ENCODE measurements around the gene MYPOP. TPM values are rescaled to one million over a fixed set of nuclear protein-coding genes. Genes with fewer than 3 reads are reported as not detected.

MYPOP gene
- total RNA-seq (ENCODE audit: insufficient read depth, low replicate concordance), result not detected

- DNase-seq (ENCODE audit: low spot score), result peak; percentile 18
Observed at GRCh38 chr19:45901912-45902650, at the start of gene MYPOP. Gene MYPOP, minus strand, starts transcription at chr19:45902613. Its CDS starts 840 bp downstream, at chr19:45901773.

- no peak for DNase-seq (ENCODE audit: low spot score)
Observed at GRCh38 chr19:45947926-45948325, 45.5 kb upstream of the MYPOP start.

- DNase-seq (ENCODE audit: low spot score), result no peak
Observed at GRCh38 chr19:45940515-45940805, 38.0 kb upstream of the MYPOP start.

GRCh38 chr19:45939792-45940514 is 37.5 kb upstream of the MYPOP start:
- DNase-seq (ENCODE audit: low spot score), result no peak

GRCh38 chr19:45938733-45939319 is 36.4 kb upstream of the MYPOP start:
- DNase-seq (ENCODE audit: low spot score), result no peak

DNA sequence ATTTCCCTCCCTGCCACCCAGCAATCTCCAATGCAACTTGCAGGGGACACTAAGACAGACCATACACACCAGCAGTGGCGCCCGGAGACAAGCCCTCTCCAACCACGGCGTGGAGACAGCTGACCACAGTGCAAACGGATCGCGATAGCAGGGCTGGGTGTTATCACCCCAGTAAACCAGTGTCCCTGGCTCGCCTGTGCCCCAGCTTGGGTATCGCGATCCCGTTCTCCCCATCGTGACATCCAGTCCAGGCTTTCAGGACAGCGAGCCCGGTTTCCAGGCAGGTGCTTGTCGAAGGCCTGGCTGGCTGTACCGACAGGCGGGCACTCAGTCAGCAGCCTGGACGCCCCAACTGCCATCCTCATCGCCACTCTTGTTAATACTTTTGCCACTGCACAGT is 32.9 kb upstream of the MYPOP start:
- no peak for DNase-seq (ENCODE audit: low spot score)

DNA sequence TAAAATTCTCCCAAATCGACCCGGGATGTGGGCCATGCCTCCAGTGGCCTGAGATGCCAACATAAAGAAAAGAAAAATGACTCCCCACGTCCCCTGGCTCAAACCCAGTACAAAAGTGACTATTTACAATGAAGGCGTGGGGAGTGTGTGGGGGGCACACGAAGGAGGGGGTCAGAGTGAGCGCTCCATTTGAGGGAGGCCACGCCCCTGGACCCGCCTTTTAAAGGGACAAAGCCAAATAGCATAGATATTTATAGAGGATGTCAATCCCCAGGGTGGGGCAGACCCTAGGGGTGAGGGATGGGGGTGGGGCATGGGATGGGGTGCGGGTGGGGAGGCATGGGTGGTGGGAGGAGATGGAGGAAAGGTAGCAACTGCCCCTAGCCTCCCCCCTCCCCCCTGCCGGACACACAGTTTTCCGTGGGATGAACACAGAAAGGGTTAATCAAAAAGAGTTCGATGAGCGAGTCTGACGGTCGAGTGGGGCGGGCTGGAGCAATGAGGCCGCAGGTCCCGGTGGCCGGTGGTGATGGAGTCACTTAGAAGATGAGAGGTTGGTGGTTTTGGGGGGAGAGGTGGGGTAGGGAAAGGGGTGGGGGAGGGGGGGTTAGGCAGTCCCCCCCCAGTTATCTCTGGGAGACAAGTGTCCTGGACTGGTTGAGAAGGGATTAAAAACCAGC is 32.3 kb upstream of the MYPOP start:
- no peak for DNase-seq (ENCODE audit: low spot score)

DNA sequence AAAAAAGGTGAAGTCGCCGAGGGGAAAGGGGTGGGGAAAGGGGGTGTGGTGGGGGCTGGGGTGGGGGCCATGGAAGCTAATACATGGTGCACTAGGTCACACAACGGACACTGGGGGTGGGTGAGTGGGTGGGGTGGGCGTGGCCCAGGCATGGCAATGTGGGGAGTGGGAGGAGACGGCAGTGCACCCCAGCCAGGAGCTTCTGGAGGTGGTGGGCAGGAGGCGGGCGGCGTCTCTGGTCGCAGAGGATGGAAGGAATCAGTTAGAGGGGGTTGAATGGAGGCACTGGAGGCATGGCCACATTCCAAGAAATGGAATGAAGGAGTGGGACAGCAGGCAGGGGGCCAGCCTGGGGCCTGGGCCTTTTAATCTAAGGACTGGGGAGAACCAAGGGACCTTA is 31.3 kb upstream of the MYPOP start:
- DNase-seq (ENCODE audit: low spot score), result no peak

DNA sequence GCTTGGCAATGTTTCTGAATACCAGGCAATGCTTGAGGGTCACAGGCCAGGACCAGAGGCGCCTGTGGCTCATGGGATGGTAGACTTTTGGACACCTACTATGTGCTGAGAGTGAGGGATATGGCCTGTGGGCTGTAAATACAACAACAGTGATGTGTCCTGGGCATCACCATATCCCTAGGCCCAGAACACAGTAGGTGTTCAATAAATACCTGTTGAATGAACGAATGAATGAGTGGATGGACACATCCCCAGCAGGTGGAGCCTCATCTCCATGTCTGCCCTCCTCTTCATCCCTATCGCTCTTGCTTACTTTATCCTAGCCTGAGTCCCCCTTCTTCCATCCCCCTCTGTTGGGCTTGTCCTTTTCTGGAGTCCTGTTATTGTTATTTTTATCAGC is 28.6 kb upstream of the MYPOP start:
- no peak for DNase-seq (ENCODE audit: low spot score)

GRCh38 chr19:45929247-45929646 is 26.8 kb upstream of the MYPOP start:
- no peak for DNase-seq (ENCODE audit: low spot score)

DNA sequence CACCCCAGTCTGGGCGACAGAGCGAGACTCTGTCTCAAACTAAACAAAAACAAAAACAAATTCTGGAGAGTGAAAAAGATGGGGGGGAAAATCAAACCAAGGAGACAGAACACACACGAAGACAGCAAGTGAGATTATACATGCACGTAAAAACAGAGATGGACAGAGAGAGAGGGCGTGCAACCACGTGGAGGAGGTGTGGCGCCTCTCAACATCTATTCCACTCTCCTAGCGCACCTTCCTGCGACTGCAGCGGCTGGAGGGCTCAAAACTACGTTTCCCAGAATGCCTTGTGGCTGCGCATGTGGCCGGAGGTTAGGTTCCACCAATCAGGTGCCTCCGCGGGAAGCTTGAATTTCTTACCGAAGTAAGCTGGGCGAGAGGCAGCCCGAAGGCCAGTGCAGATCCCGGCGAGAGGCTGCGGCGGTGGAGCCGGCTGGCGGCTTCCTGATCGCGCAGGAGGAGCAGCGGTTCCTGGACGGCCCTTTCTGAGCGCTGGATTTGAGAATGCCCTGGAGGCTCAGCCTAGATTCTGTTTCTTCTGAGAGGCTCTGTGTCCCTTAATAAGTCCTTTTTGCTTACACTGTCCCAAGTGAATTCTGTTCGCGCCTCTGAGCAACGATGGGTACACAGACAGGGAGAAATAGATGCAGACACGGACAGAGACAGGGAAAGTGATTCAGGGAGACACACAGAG is 25.3 kb upstream of the MYPOP start:
- peak; percentile 88 for DNase-seq (ENCODE audit: low spot score)

DNA sequence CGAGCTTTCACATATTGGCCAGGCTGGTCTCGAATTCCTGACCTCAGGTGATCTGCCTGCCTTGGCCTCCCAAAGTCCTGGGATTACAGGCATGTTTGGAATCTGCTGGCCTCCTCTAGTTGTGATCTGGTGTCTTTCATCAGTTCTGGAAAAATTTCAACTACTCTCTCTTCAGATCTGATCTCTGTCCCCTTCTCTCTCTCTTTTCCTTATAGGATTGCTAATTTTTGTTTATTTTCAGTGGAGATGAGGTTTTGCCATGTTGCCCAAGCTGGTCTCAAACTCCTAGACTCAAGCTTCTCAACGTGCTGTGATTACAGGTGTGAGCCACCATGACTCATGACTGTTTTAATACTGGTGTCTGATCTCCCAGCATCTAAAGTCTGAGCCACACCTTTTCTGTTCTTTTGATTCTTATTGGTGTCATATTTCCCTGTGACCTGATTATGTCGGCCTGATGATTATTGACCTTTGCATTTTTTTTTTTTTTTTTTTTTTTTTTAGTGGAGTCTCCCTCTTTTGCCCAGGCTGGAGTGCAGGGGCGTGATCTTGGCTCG is 22.6 kb upstream of the MYPOP start:
- DNase-seq (ENCODE audit: low spot score), result no peak

GRCh38 chr19:45922281-45922680 is 19.9 kb upstream of the MYPOP start:
- no peak for DNase-seq (ENCODE audit: low spot score)

GRCh38 chr19:45920458-45920857 is 18.0 kb upstream of the MYPOP start:
- DNase-seq (ENCODE audit: low spot score), result no peak

- no peak for DNase-seq (ENCODE audit: low spot score)
Observed at GRCh38 chr19:45919678-45920077, 17.3 kb upstream of the MYPOP start.

- DNase-seq (ENCODE audit: low spot score), result no peak
Observed at GRCh38 chr19:45918721-45919120, 16.3 kb upstream of the MYPOP start.

DNA sequence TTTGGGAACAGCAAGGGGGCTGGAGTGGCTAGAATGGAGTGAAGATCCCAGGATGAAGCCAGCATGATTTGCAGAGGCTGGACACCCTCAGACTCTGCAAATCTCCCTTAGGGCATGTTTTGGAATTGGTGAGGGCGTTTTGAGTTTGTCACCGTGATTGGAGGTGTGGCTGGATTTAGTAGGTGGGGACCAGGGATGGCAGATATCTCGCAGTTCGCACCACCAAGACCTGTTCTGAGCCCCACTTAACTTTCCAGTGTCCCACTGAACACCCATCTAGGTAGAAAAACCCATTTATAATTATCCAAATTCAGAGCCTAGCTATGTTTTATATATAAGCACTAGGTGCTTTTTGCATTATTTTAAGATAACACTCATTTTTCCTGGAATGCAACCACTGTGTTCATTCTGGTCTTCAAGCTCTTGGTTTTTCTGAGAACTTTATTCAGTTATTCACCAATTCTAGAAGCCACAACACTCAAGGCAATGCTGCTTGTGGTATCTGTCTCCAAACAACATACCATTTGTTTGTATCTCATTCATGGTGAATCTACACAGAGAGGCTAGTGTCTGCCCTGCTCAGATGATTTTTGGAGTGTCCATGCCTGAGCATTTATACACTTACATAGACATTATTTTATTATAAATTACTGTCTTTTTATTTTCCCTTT is 15.1 kb upstream of the MYPOP start:
- DNase-seq (ENCODE audit: low spot score), result no peak

DNA sequence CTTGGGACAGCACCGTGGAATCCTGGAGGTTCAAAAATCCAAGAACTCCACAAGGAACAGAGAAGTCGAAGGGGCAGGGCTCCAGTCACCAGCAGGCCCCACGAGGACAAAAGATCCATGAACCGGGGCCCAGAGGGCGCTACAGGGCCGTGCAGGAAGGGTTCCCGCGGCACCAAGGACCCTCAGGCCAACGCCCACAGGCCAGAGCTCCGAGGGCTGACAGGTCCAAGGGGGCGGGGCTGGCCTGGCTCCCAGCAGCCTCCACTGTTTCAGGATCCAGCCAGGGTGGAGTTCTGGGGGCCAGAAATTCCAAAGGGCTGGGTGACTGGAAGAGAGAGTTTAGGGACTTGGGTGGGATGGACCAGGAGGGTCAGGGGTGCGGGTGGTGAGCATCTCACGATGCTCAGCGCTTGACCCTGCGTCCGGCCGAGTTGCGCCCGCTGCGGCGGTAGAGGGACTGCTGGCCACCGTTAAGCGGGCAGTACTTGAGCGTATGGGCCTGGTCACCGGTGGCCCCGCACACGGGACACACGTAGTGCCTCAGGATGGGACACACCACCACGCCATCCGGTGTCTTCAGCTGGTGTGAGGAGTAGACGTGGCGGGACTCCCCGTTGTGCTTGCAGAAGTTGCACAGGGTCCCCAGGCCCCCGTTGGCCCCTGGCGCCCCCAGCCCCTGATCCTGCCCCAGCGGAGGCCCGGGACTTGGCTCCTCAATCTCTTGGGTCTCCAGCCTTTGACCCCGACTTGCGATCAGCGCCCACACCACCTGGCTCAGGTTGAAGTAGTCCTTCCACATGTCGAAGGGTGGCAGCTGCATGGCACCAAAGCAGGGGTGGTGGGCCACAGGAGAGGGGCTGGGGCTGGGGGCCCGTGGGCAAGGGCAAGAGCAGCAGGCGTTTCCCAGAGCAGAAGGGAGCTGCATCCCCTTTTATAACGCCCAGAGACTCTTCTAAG is 11.7 kb upstream of the MYPOP start, which contains the start of gene NANOS2:
TSS of gene NANOS2 (minus strand) at position 905 of the 957 bp plus-strand sequence. CDS start at position 820, 85 bp downstream.
- no peak for DNase-seq (ENCODE audit: low spot score)

DNA sequence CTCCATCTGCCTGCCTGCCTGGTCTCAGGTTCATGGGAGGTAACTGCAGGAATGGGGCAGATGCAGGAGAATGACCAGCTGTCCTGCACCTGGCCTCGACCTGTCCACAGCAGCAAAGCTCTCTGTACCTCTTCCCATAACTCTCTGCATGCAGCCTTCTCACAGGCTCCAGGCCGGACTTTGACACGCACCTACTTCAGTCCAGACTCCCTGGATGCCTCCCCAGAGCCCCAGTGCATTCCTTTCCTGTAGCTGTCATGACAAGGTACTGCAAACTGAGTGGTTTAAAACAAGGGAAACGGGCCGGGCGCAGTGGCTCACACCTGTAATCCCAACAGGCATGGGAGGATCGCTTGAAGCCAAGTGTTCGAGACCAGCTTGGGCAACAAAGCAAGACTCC is 8.9 kb upstream of the MYPOP start:
- DNase-seq (ENCODE audit: low spot score), result no peak

DNA sequence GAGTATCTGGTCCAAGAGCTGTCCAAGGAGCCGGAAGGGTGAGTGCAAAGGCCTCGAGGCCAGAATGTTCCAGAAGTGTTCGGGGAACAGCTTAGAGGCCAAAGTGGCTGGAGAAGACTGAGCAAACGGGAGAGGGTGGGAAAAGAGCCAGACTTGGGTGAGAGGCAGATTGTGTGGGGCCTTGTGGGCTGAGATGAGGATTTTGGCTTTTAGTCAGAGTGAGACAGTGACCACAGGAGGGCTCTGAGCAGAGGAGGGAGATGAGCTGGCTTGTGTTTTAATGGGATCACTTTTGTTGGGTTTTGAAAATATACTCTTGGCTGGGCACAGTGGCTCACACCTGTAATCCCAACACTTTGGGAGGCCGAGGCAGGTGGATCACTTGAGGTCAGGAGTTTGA is 6.5 kb upstream of the MYPOP start:
- DNase-seq (ENCODE audit: low spot score), result no peak
